Endothelial cell (in vitro differentiated cells): ENCODE data around the gene STING1. TPM values are rescaled to one million over a fixed set of nuclear protein-coding genes. Genes with fewer than 3 reads are reported as not detected.

ENCODE experiments used
- DNase-seq: peaks from one replicate; pipeline ENCODE4 v3.0.0; 2021; ENCODE audit warnings: low spot score
- H3K27ac Mint-ChIP-seq: one replicate; pipeline ENCODE4 v1.8.0; 2021; ENCODE audit warnings: mixed read lengths, inconsistent platforms; ENCODE audit not compliant: unreplicated experiment
- H3K27me3 Mint-ChIP-seq: one replicate; pipeline ENCODE4 v1.8.0; 2021; ENCODE audit warnings: mild to moderate bottlenecking, moderate library complexity, mixed read lengths, inconsistent platforms; ENCODE audit not compliant: unreplicated experiment
- H3K36me3 Mint-ChIP-seq: one replicate; pipeline ENCODE4 v1.8.0; 2021; ENCODE audit warnings: mild to moderate bottlenecking, low read depth, mixed read lengths, inconsistent platforms; ENCODE audit not compliant: unreplicated experiment
- H3K4me1 Mint-ChIP-seq: one replicate; pipeline ENCODE4 v1.8.0; 2021; ENCODE audit warnings: mild to moderate bottlenecking, mixed read lengths, inconsistent platforms; ENCODE audit not compliant: unreplicated experiment
- H3K4me3 Mint-ChIP-seq: one replicate; pipeline ENCODE4 v1.8.0; 2021; ENCODE audit warnings: mild to moderate bottlenecking, mixed read lengths, inconsistent platforms; ENCODE audit not compliant: unreplicated experiment
- H3K9me3 Mint-ChIP-seq: one replicate; pipeline ENCODE4 v1.8.0; 2021; ENCODE audit warnings: mixed read lengths, inconsistent platforms; ENCODE audit not compliant: unreplicated experiment
- total RNA-seq: library from RNA; stranded (reverse); fragmentation: NEBNext Ultra II Directional; extraction: Animal tissue kit (Norgen Biotek cat#: 25700); gene quantifications from one replicate; pipeline ENCODE4 v1.2.1, GENCODE V29; 2021; ENCODE audit not compliant: unreplicated experiment
- TF ChIP-seq, protein P1 (sequence below): fragments of 200-600 bp; sonication (generic); IDR thresholded peaks from one replicate; pipeline ENCODE4 v1.5.0; 2021; ENCODE audit warnings: antibody characterized with exemption; ENCODE audit not compliant: unreplicated experiment

The STING1 gene
- total RNA-seq, 1 donor from 2014 or later, result 69.1 TPM

DNA sequence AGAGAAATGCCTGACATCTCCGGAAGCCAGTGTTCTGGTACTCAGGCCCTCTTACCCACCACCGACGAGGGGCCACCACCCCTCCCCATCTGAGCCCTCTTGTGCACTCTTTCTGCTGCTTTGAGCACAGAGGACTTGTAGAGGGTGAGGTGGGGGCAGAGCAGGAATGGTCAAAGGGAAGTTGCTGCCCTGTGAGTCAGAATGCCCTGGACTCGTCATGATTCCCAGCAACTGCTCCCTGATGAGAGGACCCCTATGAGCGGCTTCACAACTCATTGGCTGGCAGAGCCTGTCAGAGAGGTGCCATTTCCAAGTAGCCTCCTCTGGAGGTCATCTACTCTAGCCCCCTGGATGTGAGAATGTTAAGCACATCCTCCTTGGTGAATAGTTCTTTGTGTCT lies 20.9 kb downstream of the STING1 start:
- H3K27ac Mint-ChIP-seq, result peak overlapping the region; percentile 98
- peaks cover 17% of the 10 kb centered on the region for H3K36me3 Mint-ChIP-seq
- H3K4me3 Mint-ChIP-seq, result peak overlapping the region; percentile 94
- no peak for DNase-seq
- H3K27me3 Mint-ChIP-seq, result peaks cover 12% of the 10 kb centered on the region
- TF ChIP-seq, protein P1, sequence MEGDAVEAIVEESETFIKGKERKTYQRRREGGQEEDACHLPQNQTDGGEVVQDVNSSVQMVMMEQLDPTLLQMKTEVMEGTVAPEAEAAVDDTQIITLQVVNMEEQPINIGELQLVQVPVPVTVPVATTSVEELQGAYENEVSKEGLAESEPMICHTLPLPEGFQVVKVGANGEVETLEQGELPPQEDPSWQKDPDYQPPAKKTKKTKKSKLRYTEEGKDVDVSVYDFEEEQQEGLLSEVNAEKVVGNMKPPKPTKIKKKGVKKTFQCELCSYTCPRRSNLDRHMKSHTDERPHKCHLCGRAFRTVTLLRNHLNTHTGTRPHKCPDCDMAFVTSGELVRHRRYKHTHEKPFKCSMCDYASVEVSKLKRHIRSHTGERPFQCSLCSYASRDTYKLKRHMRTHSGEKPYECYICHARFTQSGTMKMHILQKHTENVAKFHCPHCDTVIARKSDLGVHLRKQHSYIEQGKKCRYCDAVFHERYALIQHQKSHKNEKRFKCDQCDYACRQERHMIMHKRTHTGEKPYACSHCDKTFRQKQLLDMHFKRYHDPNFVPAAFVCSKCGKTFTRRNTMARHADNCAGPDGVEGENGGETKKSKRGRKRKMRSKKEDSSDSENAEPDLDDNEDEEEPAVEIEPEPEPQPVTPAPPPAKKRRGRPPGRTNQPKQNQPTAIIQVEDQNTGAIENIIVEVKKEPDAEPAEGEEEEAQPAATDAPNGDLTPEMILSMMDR, result no peak
- H3K4me1 Mint-ChIP-seq, result peaks cover 40% of the 10 kb centered on the region
- H3K9me3 Mint-ChIP-seq, result no peaks in the 10 kb centered on the region

DNA sequence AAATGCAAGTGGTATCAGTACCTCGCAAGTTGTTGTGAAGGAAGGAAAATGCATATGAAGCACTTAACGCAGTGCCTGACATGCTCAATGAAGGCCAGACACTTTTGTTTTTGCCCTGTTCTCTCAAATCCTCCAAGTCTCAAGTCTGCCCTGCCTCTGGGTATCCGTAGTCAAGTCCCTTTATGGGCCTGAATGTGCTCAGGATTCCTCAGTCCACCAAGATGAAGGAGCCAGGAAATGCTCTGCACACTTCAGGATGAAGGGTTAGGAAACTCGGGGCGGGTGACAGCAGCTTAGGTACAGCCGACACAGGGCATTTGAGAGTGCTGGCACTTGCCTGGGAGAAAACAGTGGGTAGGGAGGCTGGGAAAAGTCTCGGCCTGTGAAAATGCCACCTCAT lies 21.4 kb downstream of the STING1 start:
- Mint-ChIP-seq H3K9me3 (no peaks in the 10 kb centered on the region), H3K4me1 (peaks cover 45% of the 10 kb centered on the region), H3K4me3 (peak overlapping the region; percentile 94), H3K27ac (peak overlapping the region; percentile 98), H3K27me3 (peaks cover 12% of the 10 kb centered on the region), H3K36me3 (peaks cover 22% of the 10 kb centered on the region)
- no peak for DNase-seq
- TF ChIP-seq, protein P1, result no peak

DNA sequence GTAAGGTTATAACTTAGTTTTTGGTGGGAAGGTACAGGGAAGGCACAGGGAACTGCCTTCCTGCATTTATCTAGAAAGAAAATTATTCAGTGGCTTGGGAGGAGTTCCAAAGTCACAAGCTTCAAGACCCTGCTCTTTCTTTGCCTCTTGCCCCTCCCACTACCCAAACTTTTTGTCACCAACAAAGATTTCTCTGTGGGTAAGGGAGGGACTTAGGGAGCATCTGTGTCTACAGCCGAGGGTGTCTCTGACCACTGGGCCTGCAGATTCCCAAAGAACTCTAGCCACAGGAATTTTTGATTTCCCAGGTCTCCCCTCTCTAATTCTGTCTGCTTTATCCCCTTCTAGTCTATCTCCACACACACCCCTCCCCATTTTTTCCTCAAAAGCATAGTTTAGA lies 22.1 kb downstream of the STING1 start:
- Mint-ChIP-seq H3K36me3 (peaks cover 29% of the 10 kb centered on the region), H3K27me3 (peaks cover 12% of the 10 kb centered on the region), H3K9me3 (no peaks in the 10 kb centered on the region), H3K27ac (peak overlapping the region; percentile 98), H3K4me1 (peaks cover 48% of the 10 kb centered on the region), H3K4me3 (peak overlapping the region; percentile 94)
- no peak for DNase-seq
- TF ChIP-seq, protein P1, result no peak

DNA sequence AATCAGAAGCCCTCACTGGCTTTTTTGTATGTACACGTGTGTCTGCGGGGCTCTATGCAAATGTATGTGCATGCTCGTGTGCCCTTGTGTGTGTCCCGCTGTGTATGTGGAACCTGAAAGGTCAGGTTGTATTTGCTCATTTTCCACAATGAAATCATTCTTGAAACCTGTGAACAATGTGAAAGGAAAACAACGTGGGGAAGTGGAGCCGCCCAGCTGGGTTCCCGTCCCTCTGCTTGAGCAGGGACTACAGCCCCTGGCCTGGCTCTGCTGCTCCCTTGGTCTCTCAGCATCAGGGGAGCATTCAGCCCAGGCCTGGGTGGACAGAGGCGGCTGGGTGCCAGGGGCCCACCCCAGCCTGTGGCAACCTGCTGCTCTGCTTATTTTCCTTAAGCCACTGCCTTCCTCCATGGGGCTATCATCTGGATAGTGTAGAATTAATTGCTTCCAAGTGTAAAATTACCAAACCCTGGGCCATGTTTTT lies 23.1 kb downstream of the STING1 start:
- TF ChIP-seq, protein P1, result no peak
- Mint-ChIP-seq H3K27me3 (peaks cover 11% of the 10 kb centered on the region), H3K4me3 (peak overlapping the region; percentile 75), H3K9me3 (no peaks in the 10 kb centered on the region), H3K36me3 (peaks cover 38% of the 10 kb centered on the region), H3K27ac (peak overlapping the region; percentile 87), H3K4me1 (peaks cover 51% of the 10 kb centered on the region)
- DNase-seq, result no peak

DNA sequence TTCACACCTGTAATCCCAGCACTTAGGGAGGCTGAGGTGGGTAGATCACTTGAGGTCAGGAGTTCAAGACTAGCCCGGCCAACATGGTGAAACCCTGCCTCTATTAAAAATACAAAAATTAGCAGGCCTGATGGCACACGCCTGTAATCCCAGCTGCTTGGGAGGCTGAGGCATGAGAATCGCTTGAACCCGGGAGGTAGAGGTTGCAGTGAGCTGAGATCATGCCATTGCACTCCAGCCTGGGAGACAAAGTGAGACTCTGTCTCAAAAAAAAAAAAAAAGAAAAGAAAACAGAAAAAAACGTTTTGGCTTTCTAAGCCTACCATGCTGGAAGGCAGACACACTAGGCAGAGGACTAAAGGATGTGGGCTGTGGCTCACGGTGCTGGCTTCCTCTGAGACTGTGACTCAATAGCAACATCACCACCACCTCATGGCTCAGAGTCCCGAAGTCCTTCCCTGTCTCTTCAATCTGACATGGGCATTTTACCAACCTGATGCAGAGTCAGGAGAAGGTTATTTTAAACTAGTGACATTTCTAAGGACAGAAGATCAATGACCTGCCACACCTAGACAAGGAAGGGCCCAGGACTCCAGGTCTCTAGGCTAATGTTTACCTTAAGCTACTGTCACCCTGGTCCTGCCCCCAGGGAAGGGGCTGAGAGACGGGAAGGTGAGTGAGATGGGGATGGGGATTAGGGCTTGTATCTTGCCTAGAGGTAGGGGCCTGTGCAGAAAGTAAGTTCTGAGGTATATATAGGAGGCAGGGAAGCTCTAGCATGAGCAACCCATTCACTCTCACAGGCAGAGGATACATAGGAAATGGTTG lies 23.8 kb downstream of the STING1 start:
- Mint-ChIP-seq H3K9me3 (no peaks in the 10 kb centered on the region), H3K4me3 (peak overlapping the region; percentile 75), H3K36me3 (peaks cover 45% of the 10 kb centered on the region), H3K27me3 (peaks cover 11% of the 10 kb centered on the region), H3K4me1 (peaks cover 51% of the 10 kb centered on the region), H3K27ac (peak overlapping the region; percentile 87)
- no peak for DNase-seq
- TF ChIP-seq, protein P1, result no peak
